HEK293T (cell line): ENCODE results near the gene NOD2.

Source experiments
- CTCF ChIA-PET: fragments of 350-600 bp; formaldehyde crosslinking; extraction: SDS; loops from one replicate; lab custom pipeline; 2021; ENCODE audit warnings: antibody characterized with exemption, inconsistent platforms; lab: Yijun Ruan, JAX
- POLR2A ChIA-PET: fragments of 350-600 bp; formaldehyde crosslinking; extraction: SDS; loops from one replicate; lab custom pipeline; 2020; ENCODE audit warnings: antibody characterized with exemption, inconsistent platforms; lab: Yijun Ruan, JAX
- DNase-seq: peaks from one replicate; pipeline ENCODE4 v3.0.0; 2012; ENCODE audit warnings: mixed read lengths; ENCODE audit errors: extremely low spot score
- ARNT ChIP-seq: fragments of 450-650 bp; IDR thresholded peaks from 2 replicates; pipeline ENCODE4 v1.6.1; 2017; ENCODE audit warnings: mild to moderate bottlenecking
- BHLHE40 ChIP-seq: fragments of 450-650 bp; IDR thresholded peaks from 2 replicates; pipeline ENCODE4 v1.6.1; 2016; ENCODE audit warnings: mild to moderate bottlenecking, moderate library complexity, borderline replicate concordance
- CTBP1 ChIP-seq: fragments of 450-650 bp; IDR thresholded peaks from 2 replicates; pipeline ENCODE4 v1.6.1; 2016; ENCODE audit warnings: borderline replicate concordance
- ELF4 ChIP-seq: fragments of 450-650 bp; IDR thresholded peaks from 2 replicates; pipeline ENCODE4 v1.6.1; 2017; ENCODE audit warnings: antibody characterized with exemption
- FOXA1 ChIP-seq: fragments of 450-650 bp; IDR thresholded peaks from 2 replicates; pipeline ENCODE4 v1.6.1; 2016; ENCODE audit warnings: mild to moderate bottlenecking
- FOXK2 ChIP-seq: fragments of 450-650 bp; IDR thresholded peaks from 2 replicates; pipeline ENCODE4 v1.6.1; 2016; ENCODE audit warnings: mild to moderate bottlenecking
- FOXM1 ChIP-seq: fragments of 450-650 bp; IDR thresholded peaks from 2 replicates; pipeline ENCODE4 v1.6.1; 2017; ENCODE audit warnings: mild to moderate bottlenecking, borderline replicate concordance
- HDGF ChIP-seq: fragments of 450-650 bp; IDR thresholded peaks from 2 replicates; pipeline ENCODE4 v1.6.1; 2017; ENCODE audit warnings: antibody characterized with exemption, borderline replicate concordance
- L3MBTL2 ChIP-seq: fragments of 450-650 bp; conservative IDR thresholded peaks from 2 replicates; pipeline ENCODE4 v1.6.1; 2016; ENCODE audit warnings: mild to moderate bottlenecking
- LEF1 ChIP-seq: fragments of 450-650 bp; IDR thresholded peaks from 2 replicates; pipeline ENCODE4 v1.6.1; 2017; ENCODE audit warnings: mild to moderate bottlenecking, borderline replicate concordance
- NFRKB ChIP-seq: fragments of 450-650 bp; IDR thresholded peaks from 2 replicates; pipeline ENCODE4 v1.6.1; 2016; ENCODE audit warnings: mild to moderate bottlenecking, moderate library complexity
- SP1 ChIP-seq: fragments of 450-650 bp; IDR thresholded peaks from 2 replicates; pipeline ENCODE4 v1.6.1; 2017
- SUZ12 ChIP-seq: fragments of 450-650 bp; IDR thresholded peaks from 2 replicates; pipeline ENCODE4 v1.6.1; 2016; ENCODE audit warnings: mild to moderate bottlenecking
- TARDBP ChIP-seq: fragments of 450-650 bp; IDR thresholded peaks from 2 replicates; pipeline ENCODE4 v1.6.1; 2016
- ZNF384 ChIP-seq: fragments of 450-650 bp; IDR thresholded peaks from 2 replicates; pipeline ENCODE4 v1.6.1; 2016
- TF ChIP-seq, protein P1 (sequence below): fragments of 450-650 bp; IDR thresholded peaks from 2 replicates; pipeline ENCODE4 v1.6.1; 2016

NOD2 gene

DNA sequence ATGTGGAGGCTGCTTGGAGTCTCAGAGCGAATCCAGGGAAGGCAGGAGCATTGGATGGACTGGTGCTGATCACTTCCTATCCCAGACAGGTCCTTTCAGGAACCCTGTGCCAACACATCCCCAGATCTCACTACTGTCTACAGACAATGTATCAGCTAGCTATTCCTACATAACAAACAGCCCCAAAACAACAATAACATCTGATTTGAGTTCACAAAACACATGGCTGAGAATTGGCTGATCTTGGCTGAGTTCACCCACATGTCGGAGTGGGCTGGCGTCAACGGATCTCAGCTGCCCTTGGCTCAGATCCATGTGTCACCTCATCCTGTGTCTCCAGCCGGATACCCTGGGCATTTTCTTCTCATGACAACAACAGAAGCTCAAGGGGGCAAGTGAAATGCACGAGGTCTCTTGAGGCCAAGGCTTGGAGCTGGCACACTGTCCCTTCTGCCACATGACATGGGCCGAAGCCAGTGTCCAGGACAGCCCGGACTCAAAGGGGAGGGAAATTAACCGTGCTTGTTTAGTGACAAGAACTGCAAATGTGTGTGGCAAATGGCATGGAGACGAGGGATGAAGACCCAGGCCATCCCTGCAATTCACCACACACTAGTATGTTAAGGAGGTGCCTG, 31.0 kb upstream of the NOD2 start:
- POLR2A ChIA-PET: no interaction called here
- TF ChIP-seq FOXA1 (no peak), FOXM1 (no peak), SUZ12 (no peak)
- TF ChIP-seq, protein P1, sequence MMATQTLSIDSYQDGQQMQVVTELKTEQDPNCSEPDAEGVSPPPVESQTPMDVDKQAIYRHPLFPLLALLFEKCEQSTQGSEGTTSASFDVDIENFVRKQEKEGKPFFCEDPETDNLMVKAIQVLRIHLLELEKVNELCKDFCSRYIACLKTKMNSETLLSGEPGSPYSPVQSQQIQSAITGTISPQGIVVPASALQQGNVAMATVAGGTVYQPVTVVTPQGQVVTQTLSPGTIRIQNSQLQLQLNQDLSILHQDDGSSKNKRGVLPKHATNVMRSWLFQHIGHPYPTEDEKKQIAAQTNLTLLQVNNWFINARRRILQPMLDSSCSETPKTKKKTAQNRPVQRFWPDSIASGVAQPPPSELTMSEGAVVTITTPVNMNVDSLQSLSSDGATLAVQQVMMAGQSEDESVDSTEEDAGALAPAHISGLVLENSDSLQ: no peak
- no peak for DNase-seq
- CTCF ChIA-PET: no interaction called here

DNA sequence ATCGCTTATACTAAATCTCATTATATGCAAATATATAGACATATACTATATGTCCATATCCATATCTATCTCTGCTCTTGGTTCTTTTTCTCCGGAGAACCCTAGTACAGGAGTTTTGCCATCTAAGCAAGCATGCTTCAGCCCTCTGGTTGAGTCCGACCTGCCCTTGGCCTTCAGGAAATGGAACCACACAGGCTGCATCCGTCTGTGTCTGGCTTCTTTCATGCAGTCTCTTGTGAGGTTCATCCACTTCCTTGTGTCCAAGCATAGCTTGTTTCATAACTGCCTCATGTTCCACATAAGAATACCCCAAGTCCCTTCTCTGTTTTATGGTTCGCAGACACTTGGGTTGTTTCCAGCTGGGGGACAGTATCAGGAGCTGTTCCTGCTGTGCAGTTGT, 29.1 kb upstream of the NOD2 start:
- no peak for DNase-seq
- CTCF ChIA-PET: interaction anchor here (1.7 to 1.8 kb wide), 2 partner anchors 142 to 294 kb away, joined by 6 to 10 read pairs; no protein-coding TSS in a partner anchor
- POLR2A ChIA-PET: no interaction called here
- TF ChIP-seq, protein P1: no peak
- TF ChIP-seq HDGF: no peak
- TF ChIP-seq SP1: no peak
- no peak for TF ChIP-seq ZNF384
- TF ChIP-seq ELF4: no peak

- DNase-seq: peak; percentile 79
- no peak for TF ChIP-seq CTBP1
- ChIA-PET POLR2A (no interaction called here), CTCF (interaction anchor here (0.6 to 2.3 kb wide), 16 partner anchors 8 to 455 kb away, joined by 3 to 10 read pairs (median 4); no protein-coding TSS in a partner anchor)
These were observed 28.1 kb upstream of the NOD2 start for GRCh38 chr16:50665128-50665878.

GRCh38 chr16:50666658-50667496, 26.5 kb upstream of the NOD2 start:
- CTCF ChIA-PET: interaction anchor here (0.6 to 6.2 kb wide), 4 partner anchors 11 to 655 kb away, joined by 3 to 40 read pairs (median 6); no protein-coding TSS in a partner anchor
- TF ChIP-seq BHLHE40: no peak
- no peak for TF ChIP-seq HDGF
- TF ChIP-seq SUZ12: no peak
- TF ChIP-seq CTBP1: no peak
- no peak for TF ChIP-seq SP1
- TF ChIP-seq LEF1: no peak
- no peak for TF ChIP-seq NFRKB
- TF ChIP-seq, protein P1: no peak
- no peak for TF ChIP-seq L3MBTL2
- no peak for TF ChIP-seq ARNT
- TF ChIP-seq FOXK2: no peak
- POLR2A ChIA-PET: no interaction called here
- DNase-seq: no peak

- ChIA-PET CTCF (interaction anchor here (0.6 to 6.2 kb wide), 3 partner anchors 139 to 238 kb away, joined by 3 to 40 read pairs (median 3); no protein-coding TSS in a partner anchor), POLR2A (no interaction called here)
- TF ChIP-seq ARNT (no peak), NFRKB (no peak), BHLHE40 (no peak), FOXK2 (no peak), FOXM1 (no peak), FOXA1 (no peak), CTBP1 (no peak), ELF4 (no peak), HDGF (no peak), SP1 (no peak), L3MBTL2 (no peak), SUZ12 (no peak), TARDBP (no peak), ZNF384 (no peak)
- TF ChIP-seq, protein P1: no peak
- no peak for DNase-seq
These were observed 25.7 kb upstream of the NOD2 start for GRCh38 chr16:50667497-50668367.
